Gastroesophageal sphincter (tissue), 3 donors: Measurements from ENCODE around the gene MTFR1L.

Source experiments
- POLR2A ChIP-seq, 2 donors: fragments of 450-650 bp; IDR thresholded peaks; one replicate each; pipeline ENCODE4 v1.6.1; 2017; ENCODE audit warnings: antibody characterized with exemption in 2 of 2, mild to moderate bottlenecking in 2 of 2, moderate library complexity in 1 of 2
- POLR2AphosphoS5 ChIP-seq: sonication (generic); formaldehyde crosslinking; IDR thresholded peaks from one replicate; pipeline ENCODE4 v1.6.1; 2017; ENCODE audit warnings: antibody characterized with exemption
- TF ChIP-seq, protein P1 (sequence below), 4 experiments: fragments of 200-600 bp in 2 of 4; fragments of 450-650 bp in 2 of 4; sonication (generic) in 1 of 4; IDR thresholded peaks; one replicate each; pipeline ENCODE4 v1.5.1; 2017 to 2019; ENCODE audit warnings: antibody characterized with exemption in 4 of 4, mild to moderate bottlenecking in 2 of 4, moderate library complexity in 2 of 4

DNA sequence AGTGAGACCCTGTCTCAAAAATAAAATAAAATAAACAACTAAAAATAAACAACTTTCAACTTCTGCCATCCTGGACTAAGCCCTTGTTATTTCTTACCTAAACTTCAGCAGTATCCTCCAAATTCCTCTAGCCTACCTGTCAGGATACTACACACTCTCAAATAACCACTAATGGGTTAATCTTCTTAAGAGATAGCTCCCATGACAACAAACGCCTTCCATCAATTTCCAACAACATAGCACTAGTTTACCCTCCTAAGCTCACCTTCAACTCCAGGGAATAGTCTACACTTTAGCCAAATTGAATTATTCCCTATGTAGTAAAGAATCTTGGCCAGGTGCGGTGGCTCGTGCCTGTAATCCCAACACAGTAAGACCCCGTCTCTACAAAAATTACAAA lies 28.2 kb downstream of the MTFR1L start:
- TF ChIP-seq, protein P1, sequence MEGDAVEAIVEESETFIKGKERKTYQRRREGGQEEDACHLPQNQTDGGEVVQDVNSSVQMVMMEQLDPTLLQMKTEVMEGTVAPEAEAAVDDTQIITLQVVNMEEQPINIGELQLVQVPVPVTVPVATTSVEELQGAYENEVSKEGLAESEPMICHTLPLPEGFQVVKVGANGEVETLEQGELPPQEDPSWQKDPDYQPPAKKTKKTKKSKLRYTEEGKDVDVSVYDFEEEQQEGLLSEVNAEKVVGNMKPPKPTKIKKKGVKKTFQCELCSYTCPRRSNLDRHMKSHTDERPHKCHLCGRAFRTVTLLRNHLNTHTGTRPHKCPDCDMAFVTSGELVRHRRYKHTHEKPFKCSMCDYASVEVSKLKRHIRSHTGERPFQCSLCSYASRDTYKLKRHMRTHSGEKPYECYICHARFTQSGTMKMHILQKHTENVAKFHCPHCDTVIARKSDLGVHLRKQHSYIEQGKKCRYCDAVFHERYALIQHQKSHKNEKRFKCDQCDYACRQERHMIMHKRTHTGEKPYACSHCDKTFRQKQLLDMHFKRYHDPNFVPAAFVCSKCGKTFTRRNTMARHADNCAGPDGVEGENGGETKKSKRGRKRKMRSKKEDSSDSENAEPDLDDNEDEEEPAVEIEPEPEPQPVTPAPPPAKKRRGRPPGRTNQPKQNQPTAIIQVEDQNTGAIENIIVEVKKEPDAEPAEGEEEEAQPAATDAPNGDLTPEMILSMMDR (IDR thresholded peaks at IDR 0.05), result no peak
- TF ChIP-seq POLR2AphosphoS5 (no peak), POLR2A (IDR thresholded peaks at IDR 0.05) (no peak)
